GM12878 (cell line): ENCODE measurements around the gene ZBTB32. TPM values are rescaled to one million over a fixed set of nuclear protein-coding genes. Genes with fewer than 3 reads are reported as not detected.
A peak's percentile ranks its signal among the peaks of the same experiment; 100 is the strongest.

Experiments used
- GATAD2B ChIP-seq: fragments of 450-650 bp; conservative IDR thresholded peaks from 2 replicates; pipeline ENCODE4 v1.6.1; 2017; ENCODE audit warnings: low read depth, mild to moderate bottlenecking, moderate library complexity
- YBX1 ChIP-seq: fragments of 450-650 bp; IDR thresholded peaks from 2 replicates; pipeline ENCODE4 v1.6.1; 2016; ENCODE audit warnings: antibody characterized with exemption
- ZBTB33 ChIP-seq: fragments of 450-650 bp; IDR thresholded peaks from 2 replicates; pipeline ENCODE4 v1.6.1; 2017; ENCODE audit warnings: mild to moderate bottlenecking
- ZBTB4 ChIP-seq: fragments of 450-650 bp; formaldehyde crosslinking; IDR thresholded peaks from 2 replicates; pipeline ENCODE4 v1.4.0; 2022; ENCODE audit warnings: mild to moderate bottlenecking, moderate library complexity
- ZNF687 ChIP-seq: fragments of 450-650 bp; IDR thresholded peaks from 2 replicates; pipeline ENCODE4 v1.6.1; 2017; ENCODE audit warnings: mild to moderate bottlenecking, moderate library complexity
- polyA plus RNA-seq, 11 experiments: library from polyadenylated mRNA; depleted of rRNA in 4 of 11; unstranded in 6 of 11; stranded (reverse) in 5 of 11; fragments of >200 nt; fragmentation: Nextera tagmentation in 4 of 11; fragmentation: Illumina TruSeq in 1 of 11; extraction: Ambion mirVana in 4 of 11; extraction: Trizol in 1 of 11; gene quantifications; 1 replicate in 1 of 11; 2 replicates in 10 of 11; pipeline versions ENCODE4 v1.2.1 to v1.2.3, GENCODE V29; 2011 to 2016; ENCODE audit warnings: inconsistent platforms in 2 of 11, missing spikeins in 2 of 11, low read depth in 1 of 11
- total RNA-seq, 4 experiments: library from RNA; depleted of rRNA in 3 of 4; stranded (reverse); fragments of >200 nt in 3 of 4; fragmentation: Illumina TruSeq in 1 of 4; extraction: Trizol in 1 of 4; gene quantifications; 2 replicates each; pipeline versions ENCODE4 v1.2.1 to v1.2.3, GENCODE V29; 2013 to 2021

The ZBTB32 gene
- total and polyA plus RNA-seq, 10 of the 15 experiments (the other 5 are each of a cell fraction or from before 2014, with no cell fraction given): 1.0 to 46.7 (median 16.0) TPM

- TF ChIP-seq ZBTB33 (no peak), GATAD2B (no peak; the same call in 1 of the 2 replicates), YBX1 (no peak), ZNF687 (peak; percentile 76; the same call in 1 of the 2 replicates), ZBTB4 (CRISPR knock-in tag) (no peak)
- TF ChIP-seq, all 136 proteins: peak for 4
Measured at GRCh38 chr19:35713506-35713850, 9.1 kb downstream of the ZBTB32 start (continued).
